Testis (tissue), 3 donors: ENCODE data around the gene CTU2. TPM values are rescaled to one million over a fixed set of nuclear protein-coding genes. Genes with fewer than 3 reads are reported as not detected.

Source experiments
- DNase-seq: peaks from one replicate; pipeline ENCODE4 v3.0.0-alpha.2; 2019
- H3K27ac ChIP-seq, 2 donors: fragments of 200-600 bp; sonication (generic); one replicate each; pipeline ENCODE4 v1.5.1; 2019
- H3K27me3 ChIP-seq: fragments of 200-600 bp; sonication (generic); one replicate; pipeline ENCODE4 v1.5.1; 2019
- H3K36me3 ChIP-seq: fragments of 200-600 bp; sonication (generic); one replicate; pipeline ENCODE4 v1.5.1; 2017; ENCODE audit warnings: low read depth; ENCODE audit errors: missing control alignments
- H3K4me1 ChIP-seq: fragments of 200-600 bp; sonication (generic); one replicate; pipeline ENCODE4 v1.5.1; 2019
- H3K4me3 ChIP-seq, 2 donors: fragments of 200-600 bp; sonication (generic); one replicate each; pipeline ENCODE4 v1.5.1; 2017 to 2019
- H3K9me3 ChIP-seq: fragments of 200-600 bp; sonication (generic); one replicate; pipeline ENCODE4 v1.5.1; 2017
- CTCF ChIP-seq, 3 experiments: fragments of 450-650 bp in 2 of 3; fragments of 200-600 bp in 1 of 3; sonication (generic) in 1 of 3; IDR thresholded peaks; one replicate each; pipeline ENCODE4 v1.5.1; 2016 to 2019; ENCODE audit warnings: antibody characterized with exemption in 3 of 3, mild to moderate bottlenecking in 2 of 3, moderate library complexity in 1 of 3
- POLR2A ChIP-seq: fragments of 450-650 bp; IDR thresholded peaks from one replicate; pipeline ENCODE4 v1.6.1; 2017; ENCODE audit warnings: antibody characterized with exemption, mild to moderate bottlenecking, moderate library complexity
- WGBS, 2 donors: methylation state at CpG; one replicate each; pipeline ENCODE4 v1.1.5; 2018; 5-methylcytosine and 5-hydroxymethylcytosine counted together
- intact Hi-C: fragments of 100-400 bp; cut with DNase I; formaldehyde crosslinking; loops from one replicate; pipeline ENCODE4 v1.15.1; 2023; ENCODE audit warnings: low total_unique reads
- polyA plus RNA-seq: library from polyadenylated mRNA; stranded (reverse); fragments of 350-450 nt; fragmentation: Illumina TruSeq; extraction: RNeasy Lipid Tissue Mini Kit (QIAGEN cat#74804); gene quantifications from one replicate; pipeline ENCODE4 v1.2.3, GENCODE V29; 2014; ENCODE audit warnings: low read depth, low replicate concordance; ENCODE audit not compliant: insufficient read depth
- total RNA-seq, 2 donors: library from RNA; depleted of rRNA; stranded (reverse); fragments of >200 nt; gene quantifications; one replicate each; pipeline ENCODE4 v1.2.3, GENCODE V29; 2016

The CTU2 gene
- total and polyA plus RNA-seq, 3 donors from 2014 or later: 19.8 to 25.4 (median 24.8) TPM

GRCh38 chr16:88726981-88727380, 20.7 kb downstream of the CTU2 start:
- no peaks in the 10 kb centered on the region for H3K4me1 ChIP-seq
- 95% methylated on average over 28 of the region's 28 CpGs; no CpG with 5 or more reads in 1 of the 2 donors for WGBS, 2 donors
- H3K27me3 ChIP-seq: no peaks in the 10 kb centered on the region
- H3K4me3 ChIP-seq: no peak overlapping the region
- H3K36me3 ChIP-seq: no peaks in the 10 kb centered on the region
- H3K27ac ChIP-seq: no peak overlapping the region
- TF ChIP-seq POLR2A (no peak), CTCF (IDR thresholded peaks at IDR 0.05) (no peak)
- no peaks in the 10 kb centered on the region for H3K9me3 ChIP-seq
- DNase-seq: no peak
- intact Hi-C loops: no loop called here

- intact Hi-C loops: no loop called here
- 61 to 63% methylated on average over 7 to 20 of the region's 20 CpGs for WGBS, 2 donors
- H3K36me3 ChIP-seq: no peaks in the 10 kb centered on the region
- no peak for DNase-seq
- H3K27me3 ChIP-seq: no peaks in the 10 kb centered on the region
- no peak overlapping the region for H3K27ac ChIP-seq
- H3K4me3 ChIP-seq: no peak overlapping the region
- no peaks in the 10 kb centered on the region for H3K9me3 ChIP-seq
- H3K4me1 ChIP-seq: no peaks in the 10 kb centered on the region
- TF ChIP-seq CTCF (IDR thresholded peaks at IDR 0.05) (no peak), POLR2A (no peak)
Measured at GRCh38 chr16:88727871-88728270, 21.6 kb downstream of the CTU2 start.

- DNase-seq: no peak
- H3K36me3 ChIP-seq: no peaks in the 10 kb centered on the region
- H3K27ac ChIP-seq: no peak overlapping the region
- no peak overlapping the region for H3K4me3 ChIP-seq
- no peaks in the 10 kb centered on the region for H3K27me3 ChIP-seq
- intact Hi-C loops: loop anchor here (10.0 kb wide), 1 partner anchor 434 kb away; no protein-coding TSS in a partner anchor
- TF ChIP-seq POLR2A (no peak), CTCF (IDR thresholded peaks at IDR 0.05) (no peak)
- 70 to 83% methylated on average over 34 of the region's 34 CpGs for WGBS, 2 donors
- no peaks in the 10 kb centered on the region for H3K9me3 ChIP-seq
- H3K4me1 ChIP-seq: no peaks in the 10 kb centered on the region
Measured at GRCh38 chr16:88730632-88731607, 24.6 kb downstream of the CTU2 start.

GRCh38 chr16:88731699-88732098, 25.4 kb downstream of the CTU2 start:
- DNase-seq: no peak
- H3K27me3 ChIP-seq: no peaks in the 10 kb centered on the region
- no peaks in the 10 kb centered on the region for H3K9me3 ChIP-seq
- no peaks in the 10 kb centered on the region for H3K36me3 ChIP-seq
- H3K4me1 ChIP-seq: no peaks in the 10 kb centered on the region
- H3K27ac ChIP-seq: no peak overlapping the region
- 85 to 87% methylated on average over 10 to 12 of the region's 15 CpGs for whole genome bisulfite sequencing, 2 donors
- TF ChIP-seq POLR2A (no peak), CTCF (IDR thresholded peaks at IDR 0.05) (no peak)
- no peak overlapping the region for H3K4me3 ChIP-seq
- intact Hi-C loops: loop anchor here (10.0 kb wide), 1 partner anchor 433 kb away; no protein-coding TSS in a partner anchor
